BLaER1 treated with 17β-estradiol and CSF1 and Interleukin-3, amounts not matched to agents 10 nM and 100 nM (cell line): ENCODE results near the gene EPB41L1.

Experiments
- H3K27ac ChIP-seq, 11 experiments: shearing (Covaris generic); formaldehyde crosslinking; 2 replicates each; pipeline ENCODE4 v1.8.1; 2022
- H3K27me3 ChIP-seq, 11 experiments: shearing (Covaris generic); formaldehyde crosslinking; 2 replicates each; pipeline ENCODE4 v1.8.1; 2022
- H3K36me3 ChIP-seq, 11 experiments: shearing (Covaris generic); formaldehyde crosslinking; 2 replicates each; pipeline ENCODE4 v1.8.1; 2022
- H3K4me1 ChIP-seq, 10 experiments: shearing (Covaris generic); formaldehyde crosslinking; 2 replicates each; pipeline ENCODE4 v1.8.1; 2022
- H3K4me2 ChIP-seq, 11 experiments: shearing (Covaris generic); formaldehyde crosslinking; 2 replicates each; pipeline ENCODE4 v1.8.1; 2022
- H3K4me3 ChIP-seq, 10 experiments: shearing (Covaris generic); formaldehyde crosslinking; 2 replicates each; pipeline ENCODE4 v1.8.1; 2022
- H3K9ac ChIP-seq, 11 experiments: shearing (Covaris generic); formaldehyde crosslinking; 2 replicates each; pipeline ENCODE4 v1.8.1; 2022
- H3K9me3 ChIP-seq, 11 experiments: shearing (Covaris generic); formaldehyde crosslinking; replicated peaks in 1 of 11; 2 replicates each; pipeline ENCODE4 v1.8.1; 2022
- H4K20me1 ChIP-seq, 11 experiments: shearing (Covaris generic); formaldehyde crosslinking; 2 replicates each; pipeline ENCODE4 v1.8.1; 2022
- Cebpa-rat ChIP-seq, 11 experiments: shearing (Covaris generic); IDR thresholded peaks; 2 replicates each; pipeline ENCODE4 v1.8.1; 2022

Gene EPB41L1

GRCh38 chr20:36202891-36203338 lies 48.4 kb downstream of the EPB41L1 start:
- H3K36me3 ChIP-seq: peaks cover 0 to 4% (median 0%) of the 10 kb centered on the region in 11 experiments; a peak in 1 of 22 replicates
- H3K4me3 ChIP-seq: no peak overlapping the region
- H3K4me1 ChIP-seq: no peaks in the 10 kb centered on the region
- no peak overlapping the region for H3K27ac ChIP-seq
- no peaks in the 10 kb centered on the region for H3K27me3 ChIP-seq
- H3K4me2 ChIP-seq: 0 out of 22 replicates have a peak overlapping the region, but pooled peaks of 1 of the 11 experiments have one; percentile 18
- H4K20me1 ChIP-seq: no peaks in the 10 kb centered on the region; a peak in 2 of 22 replicates
- no peak overlapping the region for H3K9ac ChIP-seq
- TF ChIP-seq Cebpa-rat (IDR thresholded peaks at IDR 0.05): no peak
- no peaks in the 10 kb centered on the region for H3K9me3 ChIP-seq

- H3K27me3 ChIP-seq: no peaks in the 10 kb centered on the region
- no peaks in the 10 kb centered on the region; a peak in 1 of 22 replicates for H3K36me3 ChIP-seq
- H4K20me1 ChIP-seq: no peaks in the 10 kb centered on the region; a peak in 2 of 22 replicates
- TF ChIP-seq Cebpa-rat (IDR thresholded peaks at IDR 0.05): no peak
- no peak overlapping the region for H3K27ac ChIP-seq
- H3K9me3 ChIP-seq: no peaks in the 10 kb centered on the region
- no peak overlapping the region for H3K4me3 ChIP-seq
- H3K4me2 ChIP-seq: no peak overlapping the region
- H3K9ac ChIP-seq: no peak overlapping the region
- H3K4me1 ChIP-seq: peaks cover 0 to 3% (median 0%) of the 10 kb centered on the region in 10 experiments; a peak in 1 of 20 replicates
These were observed 49.3 kb downstream of the EPB41L1 start for GRCh38 chr20:36203861-36204260.

GRCh38 chr20:36205026-36205425 lies 50.5 kb downstream of the EPB41L1 start:
- TF ChIP-seq Cebpa-rat (IDR thresholded peaks at IDR 0.05): no peak
- H4K20me1 ChIP-seq: no peaks in the 10 kb centered on the region; a peak in 2 of 22 replicates
- no peak overlapping the region for H3K4me2 ChIP-seq
- H3K4me1 ChIP-seq: peaks cover 0 to 5% (median 0%) of the 10 kb centered on the region in 10 experiments; a peak in 1 of 20 replicates
- H3K9ac ChIP-seq: no peak overlapping the region
- H3K27ac ChIP-seq: no peak overlapping the region
- no peaks in the 10 kb centered on the region; a peak in 1 of 22 replicates for H3K36me3 ChIP-seq
- H3K27me3 ChIP-seq: no peaks in the 10 kb centered on the region
- H3K9me3 ChIP-seq: no peaks in the 10 kb centered on the region
- no peak overlapping the region for H3K4me3 ChIP-seq

GRCh38 chr20:36206068-36206467 lies 51.5 kb downstream of the EPB41L1 start:
- Histone ChIP-seq H3K36me3 (no peaks in the 10 kb centered on the region; a peak in 1 of 22 replicates), H4K20me1 (no peaks in the 10 kb centered on the region; a peak in 2 of 22 replicates), H3K27ac (no peak overlapping the region), H3K4me3 (no peak overlapping the region), H3K9ac (no peak overlapping the region), H3K4me2 (no peak overlapping the region), H3K27me3 (no peaks in the 10 kb centered on the region), H3K4me1 (peaks cover 0 to 5% (median 0%) of the 10 kb centered on the region in 10 experiments; a peak in 1 of 20 replicates), H3K9me3 (no peaks in the 10 kb centered on the region)
- no peak for TF ChIP-seq Cebpa-rat (IDR thresholded peaks at IDR 0.05)

GRCh38 chr20:36206641-36207040 lies 52.1 kb downstream of the EPB41L1 start:
- no peak for TF ChIP-seq Cebpa-rat (IDR thresholded peaks at IDR 0.05)
- Histone ChIP-seq H3K4me2 (no peak overlapping the region), H3K9ac (no peak overlapping the region), H4K20me1 (no peaks in the 10 kb centered on the region; a peak in 2 of 22 replicates), H3K27ac (no peak overlapping the region), H3K4me1 (peaks cover 0 to 5% (median 0%) of the 10 kb centered on the region in 10 experiments; a peak in 1 of 20 replicates), H3K9me3 (no peaks in the 10 kb centered on the region), H3K36me3 (no peaks in the 10 kb centered on the region; a peak in 1 of 22 replicates), H3K27me3 (no peaks in the 10 kb centered on the region), H3K4me3 (no peak overlapping the region)

GRCh38 chr20:36207602-36208001 lies 53.1 kb downstream of the EPB41L1 start:
- Histone ChIP-seq H3K36me3 (no peaks in the 10 kb centered on the region; a peak in 1 of 22 replicates), H3K27ac (no peak overlapping the region), H3K9ac (no peak overlapping the region), H3K4me2 (no peak overlapping the region), H3K27me3 (no peaks in the 10 kb centered on the region), H3K4me3 (no peak overlapping the region), H3K9me3 (no peaks in the 10 kb centered on the region), H3K4me1 (peaks cover 0 to 5% (median 0%) of the 10 kb centered on the region in 10 experiments; a peak in 1 of 20 replicates), H4K20me1 (no peaks in the 10 kb centered on the region; a peak in 2 of 22 replicates)
- TF ChIP-seq Cebpa-rat (IDR thresholded peaks at IDR 0.05): no peak

GRCh38 chr20:36208257-36208656 lies 53.7 kb downstream of the EPB41L1 start:
- H3K4me2 ChIP-seq: no peak overlapping the region
- H4K20me1 ChIP-seq: no peaks in the 10 kb centered on the region; a peak in 2 of 22 replicates
- peaks cover 0 to 5% (median 0%) of the 10 kb centered on the region in 10 experiments; a peak in 1 of 20 replicates for H3K4me1 ChIP-seq
- no peak overlapping the region for H3K27ac ChIP-seq
- H3K9me3 ChIP-seq: no peaks in the 10 kb centered on the region
- H3K27me3 ChIP-seq: no peaks in the 10 kb centered on the region
- no peaks in the 10 kb centered on the region; a peak in 1 of 22 replicates for H3K36me3 ChIP-seq
- H3K4me3 ChIP-seq: no peak overlapping the region
- no peak overlapping the region for H3K9ac ChIP-seq
- no peak for TF ChIP-seq Cebpa-rat (IDR thresholded peaks at IDR 0.05)

GRCh38 chr20:36210436-36211021 lies 56.0 kb downstream of the EPB41L1 start:
- Histone ChIP-seq H3K9ac (no peak overlapping the region), H3K27me3 (no peaks in the 10 kb centered on the region), H3K36me3 (no peaks in the 10 kb centered on the region; a peak in 1 of 22 replicates), H3K4me2 (no peak overlapping the region), H3K9me3 (no peaks in the 10 kb centered on the region), H4K20me1 (no peaks in the 10 kb centered on the region; a peak in 2 of 22 replicates), H3K4me3 (no peak overlapping the region), H3K27ac (no peak overlapping the region), H3K4me1 (peaks cover 0 to 5% (median 0%) of the 10 kb centered on the region in 10 experiments; a peak in 1 of 20 replicates)
- no peak for TF ChIP-seq Cebpa-rat (IDR thresholded peaks at IDR 0.05)

GRCh38 chr20:36213362-36213761 lies 58.8 kb downstream of the EPB41L1 start:
- no peaks in the 10 kb centered on the region; a peak in 1 of 22 replicates for H4K20me1 ChIP-seq
- peak overlapping the region in 2 of 11 experiments; percentile 22 to 43; a peak in 1 of 22 replicates for H3K9ac ChIP-seq
- no peaks in the 10 kb centered on the region for H3K27me3 ChIP-seq
- H3K27ac ChIP-seq: no peak overlapping the region
- no peaks in the 10 kb centered on the region for H3K9me3 ChIP-seq
- no peak overlapping the region for H3K4me3 ChIP-seq
- TF ChIP-seq Cebpa-rat (IDR thresholded peaks at IDR 0.05): no peak
- no peaks in the 10 kb centered on the region for H3K36me3 ChIP-seq
- no peak overlapping the region for H3K4me2 ChIP-seq
- H3K4me1 ChIP-seq: peaks cover 0 to 5% (median 0%) of the 10 kb centered on the region in 10 experiments; a peak in 1 of 20 replicates
